Adrenal gland (tissue), 12 donors: ENCODE measurements around the gene LYZL2. TPM values are rescaled to one million over a fixed set of nuclear protein-coding genes. Genes with fewer than 3 reads are reported as not detected.

Source experiments
- DNase-seq, 7 donors: peaks; one replicate each; pipeline ENCODE4 v3.0.0-alpha.2; 2019 to 2020
- H3K27ac ChIP-seq, 5 donors: fragments of 200-600 bp; sonication (generic) in 4 of 5; 1 replicate in 3 of 5; 2 replicates in 2 of 5; pipeline versions ENCODE4 v1.5.1 to v1.8.0; 2016 to 2020; ENCODE audit warnings: mild to moderate bottlenecking in 1 of 5
- H3K27me3 ChIP-seq: fragments of 200-600 bp; 2 replicates; pipeline ENCODE4 v1.8.0; 2021
- H3K36me3 ChIP-seq, 2 donors: fragments of 200-600 bp; replicated peaks in 1 of 2; 1 replicate in 1 of 2; 2 replicates in 1 of 2; pipeline versions ENCODE4 v1.5.1 to v1.8.0; 2018 to 2022
- H3K4me1 ChIP-seq, 2 donors: fragments of 200-600 bp; replicated peaks in 1 of 2; 1 replicate in 1 of 2; 2 replicates in 1 of 2; pipeline versions ENCODE4 v1.5.1 to v1.8.0; 2018 to 2021
- H3K4me3 ChIP-seq, 4 donors: fragments of 200-600 bp; sonication (generic) in 3 of 4; one replicate each; pipeline ENCODE4 v1.5.1; 2016 to 2018
- H3K9me3 ChIP-seq, 3 donors: fragments of 200-600 bp; sonication (generic) in 1 of 3; replicated peaks in 1 of 3; 1 replicate in 2 of 3; 2 replicates in 1 of 3; pipeline versions ENCODE4 v1.5.1 to v1.8.0; 2016 to 2021
- POLR2A ChIP-seq, 2 donors: fragments of 450-650 bp; IDR thresholded peaks; one replicate each; pipeline ENCODE4 v1.6.1; 2017; ENCODE audit warnings: antibody characterized with exemption in 2 of 2, mild to moderate bottlenecking in 2 of 2, moderate library complexity in 1 of 2
- WGBS, 4 donors: extraction: QIAGEN DNeasy Blood & Tissue Kit in 2 of 4; methylation state at CpG; one replicate each; pipeline versions ENCODE4 v1.1.5 to v1.1.7; 2013 to 2017; 5-methylcytosine and 5-hydroxymethylcytosine counted together
- intact Hi-C, 2 donors: fragments of 100-400 bp; cut with DNase I; formaldehyde crosslinking; loops; one replicate each; pipeline versions ENCODE4 v1.14.1 to v1.15.0; 2022 to 2023
- polyA plus RNA-seq, 3 donors: library from polyadenylated mRNA; stranded (reverse); fragments of 200-250 nt in 2 of 3; fragments of 350-450 nt in 1 of 3; fragmentation: Illumina TruSeq in 1 of 3; extraction: RNeasy Lipid Tissue Mini Kit (QIAGEN cat#74804) in 1 of 3; gene quantifications; one replicate each; pipeline ENCODE4 v1.2.3, GENCODE V29; 2013 to 2014
- total RNA-seq, 9 donors: library from RNA; depleted of rRNA in 4 of 9; stranded (reverse); fragments of >200 nt in 4 of 9; fragments of 120-200 nt in 1 of 9; fragmentation: NEBNext Ultra II Directional in 1 of 9; extraction: Animal tissue kit (Norgen Biotek cat#: 25700) in 1 of 9; gene quantifications; one replicate each; pipeline versions ENCODE4 v1.1.0 to v1.2.4, GENCODE V29; 2013 to 2023
- TF ChIP-seq, protein P1 (sequence below), 6 experiments: fragments of 450-650 bp in 4 of 6; fragments of 200-600 bp in 2 of 6; sonication (generic) in 1 of 6; IDR thresholded peaks; 1 replicate in 5 of 6; 2 replicates in 1 of 6; pipeline versions ENCODE4 v1.5.1 to v1.8.0; 2016 to 2021; ENCODE audit warnings: antibody characterized with exemption in 6 of 6, mild to moderate bottlenecking in 2 of 6, moderate library complexity in 1 of 6
- donor health status: healthy with polysubstance abuse.
- donor health status: Bipolar disorder and iron deficiency.
- donor health status: DM: yes; HTN: yes; CAD: no.
- donor health status: DM: no; HTN: no; CAD: no.
- donor health status: DM: no; HTN: no; CAD: no.
- donor health status: DM: yes; HTN: yes; CAD: no.

Gene LYZL2
- total and polyA plus RNA-seq, 12 donors = 1.4 TPM; not detected in 11

DNA sequence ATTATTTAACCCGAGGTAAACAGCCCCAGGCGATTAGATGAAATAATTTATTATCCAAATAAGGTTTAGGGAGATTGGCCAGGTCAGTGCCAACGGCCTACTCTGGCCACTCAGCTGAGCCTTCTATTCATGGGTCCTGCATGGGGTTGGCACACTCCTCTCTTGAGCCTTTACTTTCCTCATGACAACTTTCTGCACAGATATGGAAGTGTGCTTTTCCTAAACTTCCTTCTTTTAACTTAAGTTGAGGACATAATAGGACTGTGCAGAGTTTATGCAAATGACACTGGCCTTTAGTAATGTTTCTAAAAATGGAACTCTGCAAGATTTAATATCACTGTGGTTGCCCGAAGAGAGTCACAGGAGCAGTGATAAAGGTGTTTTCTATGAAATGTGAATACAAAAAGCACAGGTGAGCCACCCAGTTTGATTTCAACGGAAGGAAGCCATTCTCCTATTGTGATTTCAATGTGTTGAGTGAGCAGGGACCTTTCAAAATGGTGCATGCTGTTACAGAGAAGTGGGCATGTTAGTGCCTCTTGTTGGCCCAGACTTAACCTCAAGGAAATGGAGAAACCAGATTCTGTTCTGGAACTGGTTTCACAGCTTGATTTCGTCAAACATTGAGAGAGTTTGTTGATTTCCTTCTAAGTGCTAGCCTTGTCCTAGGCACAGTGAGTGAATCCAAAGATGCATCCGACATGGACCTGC, 55.7 kb downstream of the LYZL2 start:
- no peaks in the 10 kb centered on the region for H3K4me1 ChIP-seq
- no peak for DNase-seq
- WGBS, 4 donors = 63 to 75% (median 73%) methylated on average over 7 of the region's 7 CpGs
- H3K27ac ChIP-seq = peak overlapping the region in 1 of 5 donors; percentile 15
- no peaks in the 10 kb centered on the region for H3K27me3 ChIP-seq
- intact Hi-C loops = no loop called here
- no peak overlapping the region for H3K4me3 ChIP-seq
- no peak for TF ChIP-seq POLR2A (IDR thresholded peaks at IDR 0.05)
- TF ChIP-seq, protein P1, sequence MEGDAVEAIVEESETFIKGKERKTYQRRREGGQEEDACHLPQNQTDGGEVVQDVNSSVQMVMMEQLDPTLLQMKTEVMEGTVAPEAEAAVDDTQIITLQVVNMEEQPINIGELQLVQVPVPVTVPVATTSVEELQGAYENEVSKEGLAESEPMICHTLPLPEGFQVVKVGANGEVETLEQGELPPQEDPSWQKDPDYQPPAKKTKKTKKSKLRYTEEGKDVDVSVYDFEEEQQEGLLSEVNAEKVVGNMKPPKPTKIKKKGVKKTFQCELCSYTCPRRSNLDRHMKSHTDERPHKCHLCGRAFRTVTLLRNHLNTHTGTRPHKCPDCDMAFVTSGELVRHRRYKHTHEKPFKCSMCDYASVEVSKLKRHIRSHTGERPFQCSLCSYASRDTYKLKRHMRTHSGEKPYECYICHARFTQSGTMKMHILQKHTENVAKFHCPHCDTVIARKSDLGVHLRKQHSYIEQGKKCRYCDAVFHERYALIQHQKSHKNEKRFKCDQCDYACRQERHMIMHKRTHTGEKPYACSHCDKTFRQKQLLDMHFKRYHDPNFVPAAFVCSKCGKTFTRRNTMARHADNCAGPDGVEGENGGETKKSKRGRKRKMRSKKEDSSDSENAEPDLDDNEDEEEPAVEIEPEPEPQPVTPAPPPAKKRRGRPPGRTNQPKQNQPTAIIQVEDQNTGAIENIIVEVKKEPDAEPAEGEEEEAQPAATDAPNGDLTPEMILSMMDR (IDR thresholded peaks at IDR 0.05) = no peak
- H3K9me3 ChIP-seq = no peaks in the 10 kb centered on the region
- no peaks in the 10 kb centered on the region for H3K36me3 ChIP-seq

DNA sequence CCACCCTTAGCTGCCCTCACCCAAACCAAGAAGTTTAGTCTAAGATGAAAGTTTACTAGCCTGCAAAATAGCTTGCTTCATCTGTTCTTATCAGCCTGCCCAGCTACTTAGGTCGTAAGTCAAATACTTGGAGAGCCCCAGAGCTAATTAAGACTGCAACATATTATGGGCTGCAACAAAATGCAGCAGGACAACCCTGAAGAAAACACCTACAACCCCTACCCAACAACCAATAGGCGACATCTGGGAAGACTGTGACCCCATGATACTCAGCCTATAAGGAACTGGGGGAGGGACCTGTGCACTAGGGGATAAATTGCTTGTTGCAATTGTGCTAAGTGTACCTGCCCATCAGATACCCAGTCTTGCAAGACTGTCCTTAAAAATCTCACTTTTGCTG, 64.1 kb downstream of the LYZL2 start:
- WGBS, 4 donors = 44 to 56% (median 48%) methylated on average over 2 of the region's 2 CpGs
- no peak for DNase-seq
- Histone ChIP-seq H3K4me1 (no peaks in the 10 kb centered on the region), H3K27ac (no peak overlapping the region), H3K27me3 (no peaks in the 10 kb centered on the region), H3K36me3 (no peaks in the 10 kb centered on the region), H3K4me3 (no peak overlapping the region), H3K9me3 (no peaks in the 10 kb centered on the region)
- intact Hi-C loops = no loop called here
- no peak for TF ChIP-seq POLR2A (IDR thresholded peaks at IDR 0.05)
- TF ChIP-seq, protein P1 (IDR thresholded peaks at IDR 0.05) = no peak

DNA sequence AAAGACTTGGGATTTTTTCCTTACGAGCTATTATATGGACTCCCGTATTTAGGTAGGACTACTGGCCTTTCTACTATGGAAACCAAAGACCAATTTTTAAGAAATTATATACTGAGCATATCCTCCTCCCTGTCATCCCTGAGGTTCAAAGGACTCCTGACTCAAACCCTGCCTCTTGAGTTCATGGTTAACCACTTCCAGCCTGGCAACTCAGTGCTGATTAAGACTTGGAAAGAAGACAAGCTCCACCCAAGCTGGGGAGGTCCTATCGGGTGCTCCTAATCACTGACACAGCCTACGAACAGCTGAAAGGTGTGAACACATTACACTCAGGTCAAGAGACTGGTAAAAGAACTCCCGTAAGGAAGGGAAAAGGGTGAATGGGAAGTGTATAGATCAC, 66.8 kb downstream of the LYZL2 start:
- 84 to 93% (median 89%) methylated on average over 5 of the region's 5 CpGs for WGBS, 4 donors
- no peak for DNase-seq
- Histone ChIP-seq H3K27ac (no peak overlapping the region), H3K4me3 (no peak overlapping the region), H3K9me3 (no peaks in the 10 kb centered on the region), H3K36me3 (no peaks in the 10 kb centered on the region), H3K27me3 (no peaks in the 10 kb centered on the region), H3K4me1 (no peaks in the 10 kb centered on the region)
- intact Hi-C loops = no loop called here
- no peak for TF ChIP-seq POLR2A (IDR thresholded peaks at IDR 0.05)
- TF ChIP-seq, protein P1 (IDR thresholded peaks at IDR 0.05) = no peak

Other genes with a start within 250 kb of the LYZL2 start
- 10 to 100 TPM in 7 of 9 donors, 1 to 10 TPM in 2; 2.0 to 58.0 (median 25.9) TPM for gene MAP3K8, start 195.6 kb downstream of the LYZL2 start, total RNA-seq
- gene MAP3K8, start 195.6 kb downstream of the LYZL2 start, polyA plus RNA-seq = 10 to 100 TPM; 13.4 to 32.4 (median 13.7) TPM